Gastroesophageal sphincter (tissue), 4 donors: ENCODE data around the gene LMNTD1. TPM values are rescaled to one million over a fixed set of nuclear protein-coding genes. Genes with fewer than 3 reads are reported as not detected.

Experiments used
- ATAC-seq: fragments of 150-250 bp; one replicate; pipeline ENCODE4 v1.9.1; 2016; ENCODE audit warnings: mild to moderate bottlenecking, moderate library complexity
- H3K27ac ChIP-seq, 4 donors: fragments of 200-600 bp; sonication (generic) in 3 of 4; 1 replicate in 3 of 4; 2 replicates in 1 of 4; pipeline ENCODE4 v1.5.1; 2016 to 2019
- H3K27me3 ChIP-seq: fragments of 200-600 bp; sonication (generic); one replicate; pipeline ENCODE4 v1.5.1; 2019
- H3K36me3 ChIP-seq, 2 donors: fragments of 200-600 bp; sonication (generic); one replicate each; pipeline ENCODE4 v1.5.1; 2019; ENCODE audit warnings: control low read depth in 1 of 2
- H3K4me1 ChIP-seq, 3 donors: fragments of 200-600 bp; sonication (generic); 1 replicate in 2 of 3; 2 replicates in 1 of 3; pipeline ENCODE4 v1.5.1; 2016 to 2019; ENCODE audit warnings: control low read depth in 2 of 3
- H3K4me3 ChIP-seq, 2 donors: fragments of 200-600 bp; sonication (generic); one replicate each; pipeline ENCODE4 v1.5.1; 2019; ENCODE audit warnings: mild to moderate bottlenecking in 1 of 2, moderate library complexity in 1 of 2
- H3K9me3 ChIP-seq, 3 donors: fragments of 200-600 bp; sonication (generic); one replicate each; pipeline ENCODE4 v1.5.1; 2017 to 2019; ENCODE audit warnings: control low read depth in 2 of 3
- CTCF ChIP-seq, 4 experiments: fragments of 200-600 bp in 2 of 4; fragments of 450-650 bp in 2 of 4; sonication (generic) in 1 of 4; IDR thresholded peaks; one replicate each; pipeline ENCODE4 v1.5.1; 2017 to 2019; ENCODE audit warnings: antibody characterized with exemption in 4 of 4, mild to moderate bottlenecking in 2 of 4, moderate library complexity in 2 of 4
- EP300 ChIP-seq: sonication (generic); formaldehyde crosslinking; IDR thresholded peaks from one replicate; pipeline ENCODE4 v1.6.1; 2017; ENCODE audit warnings: antibody characterized with exemption, mild to moderate bottlenecking
- POLR2A ChIP-seq, 2 donors: fragments of 450-650 bp; IDR thresholded peaks; one replicate each; pipeline ENCODE4 v1.6.1; 2017; ENCODE audit warnings: antibody characterized with exemption in 2 of 2, mild to moderate bottlenecking in 2 of 2, moderate library complexity in 1 of 2
- POLR2AphosphoS5 ChIP-seq: sonication (generic); formaldehyde crosslinking; IDR thresholded peaks from one replicate; pipeline ENCODE4 v1.6.1; 2017; ENCODE audit warnings: antibody characterized with exemption
- WGBS, 2 donors: methylation state at CpG; one replicate each; pipeline ENCODE4 v1.1.5; 2018; ENCODE audit warnings: low coverage in 1 of 2; 5-methylcytosine and 5-hydroxymethylcytosine counted together
- total RNA-seq, 4 donors: library from RNA; depleted of rRNA; stranded (reverse); fragments of >200 nt; gene quantifications; one replicate each; pipeline ENCODE4 v1.1.0, GENCODE V29; 2016

LMNTD1 gene
- total RNA-seq, 4 donors from 2014 or later, result 1.2 TPM; not detected in 3

GRCh38 chr12:25556153-25556552, 3.1 kb upstream of the LMNTD1 start:
- TF ChIP-seq POLR2A (IDR thresholded peaks at IDR 0.05) (no peak), CTCF (IDR thresholded peaks at IDR 0.05) (no peak), EP300 (no peak), POLR2AphosphoS5 (no peak)
- H3K27ac ChIP-seq, result no peak overlapping the region
- H3K9me3 ChIP-seq, result no peaks in the 10 kb centered on the region
- H3K4me3 ChIP-seq, result no peak overlapping the region
- H3K36me3 ChIP-seq, result no peaks in the 10 kb centered on the region
- ATAC-seq, result no peak
- H3K4me1 ChIP-seq, result no peaks in the 10 kb centered on the region
- WGBS, 2 donors, result 90% methylated on average over 5 of the region's 6 CpGs; no CpG with 5 or more reads in 1 of the 2 donors
- no peaks in the 10 kb centered on the region for H3K27me3 ChIP-seq

- no peaks in the 10 kb centered on the region for H3K4me1 ChIP-seq
- H3K27me3 ChIP-seq, result no peaks in the 10 kb centered on the region
- no peak overlapping the region for H3K4me3 ChIP-seq
- no peaks in the 10 kb centered on the region for H3K36me3 ChIP-seq
- no peaks in the 10 kb centered on the region for H3K9me3 ChIP-seq
- no peak for TF ChIP-seq CTCF (IDR thresholded peaks at IDR 0.05)
- TF ChIP-seq POLR2A (IDR thresholded peaks at IDR 0.05), result no peak
- TF ChIP-seq POLR2AphosphoS5, result no peak
- TF ChIP-seq EP300, result no peak
- ATAC-seq, result no peak
- 58 to 62% methylated on average over 3 of the region's 3 CpGs for WGBS, 2 donors
- H3K27ac ChIP-seq, result no peak overlapping the region
These were observed 402 bp downstream of the LMNTD1 start for GRCh38 chr12:25552681-25553080.

- Histone ChIP-seq H3K36me3 (no peaks in the 10 kb centered on the region), H3K4me1 (no peaks in the 10 kb centered on the region), H3K4me3 (no peak overlapping the region), H3K9me3 (no peaks in the 10 kb centered on the region), H3K27me3 (no peaks in the 10 kb centered on the region), H3K27ac (no peak overlapping the region)
- 65 to 74% methylated on average over 3 of the region's 3 CpGs for WGBS, 2 donors
- no peak for ATAC-seq
- TF ChIP-seq CTCF (IDR thresholded peaks at IDR 0.05) (no peak), POLR2A (IDR thresholded peaks at IDR 0.05) (no peak), EP300 (no peak), POLR2AphosphoS5 (no peak)
These were observed 2.9 kb downstream of the LMNTD1 start for GRCh38 chr12:25550186-25550585.

GRCh38 chr12:25549120-25549519, 4.0 kb downstream of the LMNTD1 start:
- no peaks in the 10 kb centered on the region for H3K27me3 ChIP-seq
- no peak overlapping the region for H3K27ac ChIP-seq
- no peak for TF ChIP-seq EP300
- no peak for TF ChIP-seq POLR2A (IDR thresholded peaks at IDR 0.05)
- H3K4me3 ChIP-seq, result no peak overlapping the region
- no peaks in the 10 kb centered on the region for H3K4me1 ChIP-seq
- no peaks in the 10 kb centered on the region for H3K36me3 ChIP-seq
- H3K9me3 ChIP-seq, result no peaks in the 10 kb centered on the region
- no peak for ATAC-seq

- Histone ChIP-seq H3K9me3 (no peaks in the 10 kb centered on the region), H3K4me1 (no peaks in the 10 kb centered on the region), H3K4me3 (no peak overlapping the region), H3K27me3 (no peaks in the 10 kb centered on the region), H3K27ac (no peak overlapping the region), H3K36me3 (no peaks in the 10 kb centered on the region)
- no peak for TF ChIP-seq CTCF (IDR thresholded peaks at IDR 0.05)
- TF ChIP-seq POLR2A (IDR thresholded peaks at IDR 0.05), result no peak
- no peak for TF ChIP-seq EP300
- no peak for TF ChIP-seq POLR2AphosphoS5
- ATAC-seq, result no peak
- WGBS, 2 donors, result 63 to 65% methylated on average over 2 of the region's 2 CpGs
These were observed 6.8 kb downstream of the LMNTD1 start for GRCh38 chr12:25546318-25546717.

- TF ChIP-seq CTCF (IDR thresholded peaks at IDR 0.05), result no peak
- TF ChIP-seq EP300, result no peak
- no peak for TF ChIP-seq POLR2AphosphoS5
- TF ChIP-seq POLR2A (IDR thresholded peaks at IDR 0.05), result no peak
- Histone ChIP-seq H3K4me1 (no peaks in the 10 kb centered on the region), H3K27ac (no peak overlapping the region), H3K36me3 (no peaks in the 10 kb centered on the region), H3K27me3 (no peaks in the 10 kb centered on the region), H3K9me3 (no peaks in the 10 kb centered on the region), H3K4me3 (no peak overlapping the region)
- no peak for ATAC-seq
- 71 to 92% methylated on average over 1 of the region's 1 CpG for WGBS, 2 donors
These were observed 19.9 kb downstream of the LMNTD1 start for GRCh38 chr12:25533150-25533549.
